ENCODE results near the gene ATM. TPM values are rescaled to one million over a fixed set of nuclear protein-coding genes. Genes with fewer than 3 reads are reported as not detected.
A peak's percentile ranks its signal among the peaks of the same experiment; 100 is the strongest.
"Not testable (repeated sequence)": the region's sequence is repeated elsewhere in the genome, so short reads cannot be mapped to it uniquely, and the experiment has no call there.

Gene ATM
- total RNA-seq, 2 donors from 2014 or later = 45.7 to 55.0 TPM

GRCh38 chr11:108276985-108277616 lies 54.2 kb downstream of the ATM start:
- not testable (repeated sequence) for DNase-seq
- H3K4me1 Mint-ChIP-seq (ENCODE audit: low read depth) = peaks cover 45% of the 10 kb centered on the region

GRCh38 chr11:108278546-108278945 lies 55.7 kb downstream of the ATM start:
- H3K36me3 Mint-ChIP-seq (ENCODE audit: insufficient read depth in 2 of 2) = peaks cover 30 to 39% of the 10 kb centered on the region in 2 donors
- H3K4me3 Mint-ChIP-seq = peak overlapping the region in 1 of 2 donors; percentile 19
- H3K9me3 Mint-ChIP-seq = peaks cover 17 to 22% of the 10 kb centered on the region in 2 donors
- ATAC-seq (replicated peaks in 1 of 2) = no peak
- H3K27me3 Mint-ChIP-seq (ENCODE audit: low read depth) = no peaks in the 10 kb centered on the region
- DNase-seq = no peak
- peak overlapping the region; percentile 3 for H3K27ac Mint-ChIP-seq
- peaks cover 45% of the 10 kb centered on the region for H3K4me1 Mint-ChIP-seq (ENCODE audit: low read depth)

More at GRCh38 chr11:108276985-108277616, 54.2 kb downstream of the ATM start:
- H3K27me3 Mint-ChIP-seq (ENCODE audit: low read depth); H3K27ac Mint-ChIP-seq; H3K4me3 Mint-ChIP-seq; ATAC-seq (replicated peaks in 1 of 2): not testable (repeated sequence)
- peaks cover 18 to 23% of the 10 kb centered on the region in 2 donors for H3K9me3 Mint-ChIP-seq
- peaks cover 31 to 43% of the 10 kb centered on the region in 2 donors for H3K36me3 Mint-ChIP-seq (ENCODE audit: insufficient read depth in 2 of 2)

GRCh38 chr11:108278954-108279353 lies 56.1 kb downstream of the ATM start:
- Mint-ChIP-seq H3K4me3 (peak overlapping the region in 1 of 2 donors; percentile 49), H3K9me3 (peaks cover 16 to 18% of the 10 kb centered on the region in 2 donors), H3K27me3 (ENCODE audit: low read depth) (no peaks in the 10 kb centered on the region), H3K36me3 (ENCODE audit: insufficient read depth in 2 of 2) (peaks cover 27 to 35% of the 10 kb centered on the region in 2 donors), H3K4me1 (ENCODE audit: low read depth) (peaks cover 45% of the 10 kb centered on the region), H3K27ac (peak overlapping the region; percentile 72)
- ATAC-seq (replicated peaks in 1 of 2) (no peak), DNase-seq (no peak)

GRCh38 chr11:108286370-108286769 lies 63.5 kb downstream of the ATM start:
- H3K4me1 Mint-ChIP-seq (ENCODE audit: low read depth) = no peaks in the 10 kb centered on the region
- DNase-seq (no peak), ATAC-seq (replicated peaks in 1 of 2) (peak; percentile 59 to 64)
- H3K36me3 Mint-ChIP-seq (ENCODE audit: insufficient read depth in 2 of 2) = peaks cover 3 to 10% of the 10 kb centered on the region in 2 donors
- no peak overlapping the region for H3K4me3 Mint-ChIP-seq
- no peak overlapping the region for H3K27ac Mint-ChIP-seq
- H3K9me3 Mint-ChIP-seq = no peaks in the 10 kb centered on the region
- H3K27me3 Mint-ChIP-seq (ENCODE audit: low read depth) = no peaks in the 10 kb centered on the region

- Mint-ChIP-seq H3K4me1 (ENCODE audit: low read depth) (no peaks in the 10 kb centered on the region), H3K27me3 (ENCODE audit: low read depth) (no peaks in the 10 kb centered on the region), H3K27ac (peak overlapping the region; percentile 28), H3K9me3 (no peaks in the 10 kb centered on the region), H3K4me3 (no peak overlapping the region), H3K36me3 (ENCODE audit: insufficient read depth in 2 of 2) (peaks cover 3 to 10% of the 10 kb centered on the region in 2 donors)
- DNase-seq (no peak), ATAC-seq (replicated peaks in 1 of 2) (no peak)
These were observed 64.1 kb downstream of the ATM start for GRCh38 chr11:108286956-108287355.

- H3K4me3 Mint-ChIP-seq; H3K4me1 Mint-ChIP-seq (ENCODE audit: low read depth); H3K27ac Mint-ChIP-seq; H3K9me3 Mint-ChIP-seq; H3K36me3 Mint-ChIP-seq (ENCODE audit: insufficient read depth in 2 of 2); H3K27me3 Mint-ChIP-seq (ENCODE audit: low read depth); DNase-seq; ATAC-seq (replicated peaks in 1 of 2): not testable (repeated sequence)
These were observed 66.2 kb downstream of the ATM start for GRCh38 chr11:108289066-108289465.

- ATAC-seq (replicated peaks in 1 of 2) = no peak
These were observed 66.8 kb downstream of the ATM start for GRCh38 chr11:108289699-108290098.

GRCh38 chr11:108293229-108293628 lies 70.4 kb downstream of the ATM start:
- no peaks in the 10 kb centered on the region for H3K9me3 Mint-ChIP-seq
- ATAC-seq (replicated peaks in 1 of 2) = no peak
- H3K27ac Mint-ChIP-seq = no peak overlapping the region
- no peak overlapping the region for H3K4me3 Mint-ChIP-seq
- no peaks in the 10 kb centered on the region for H3K4me1 Mint-ChIP-seq (ENCODE audit: low read depth)
- H3K36me3 Mint-ChIP-seq (ENCODE audit: insufficient read depth in 2 of 2) = peaks cover 0 to 5% of the 10 kb centered on the region in 2 donors
- DNase-seq = no peak
- H3K27me3 Mint-ChIP-seq (ENCODE audit: low read depth) = no peaks in the 10 kb centered on the region

More at GRCh38 chr11:108289699-108290098, 66.8 kb downstream of the ATM start:
- peak overlapping the region; percentile 19 for H3K27ac Mint-ChIP-seq
- H3K36me3 Mint-ChIP-seq (ENCODE audit: insufficient read depth in 2 of 2) = peaks cover 3 to 10% of the 10 kb centered on the region in 2 donors
- H3K9me3 Mint-ChIP-seq = no peaks in the 10 kb centered on the region
- no peaks in the 10 kb centered on the region for H3K4me1 Mint-ChIP-seq (ENCODE audit: low read depth)
- no peak overlapping the region for H3K4me3 Mint-ChIP-seq
- H3K27me3 Mint-ChIP-seq (ENCODE audit: low read depth) = no peaks in the 10 kb centered on the region
- DNase-seq = no peak

- H3K36me3 Mint-ChIP-seq (ENCODE audit: insufficient read depth in 2 of 2) = peaks cover 6 to 13% of the 10 kb centered on the region in 2 donors
- peak; percentile 96 to 97 for ATAC-seq (replicated peaks in 1 of 2)
- H3K4me3 Mint-ChIP-seq = no peak overlapping the region
- no peak for DNase-seq
- H3K27ac Mint-ChIP-seq = peak overlapping the region; percentile 33
- peaks cover 27% of the 10 kb centered on the region for H3K4me1 Mint-ChIP-seq (ENCODE audit: low read depth)
- H3K27me3 Mint-ChIP-seq (ENCODE audit: low read depth) = no peaks in the 10 kb centered on the region
- no peaks in the 10 kb centered on the region for H3K9me3 Mint-ChIP-seq
These were observed 79.4 kb downstream of the ATM start for GRCh38 chr11:108302121-108302785.

- H3K4me1 Mint-ChIP-seq (ENCODE audit: low read depth) = peaks cover 22% of the 10 kb centered on the region
- peaks cover 3 to 7% of the 10 kb centered on the region in 2 donors for H3K36me3 Mint-ChIP-seq (ENCODE audit: insufficient read depth in 2 of 2)
- no peaks in the 10 kb centered on the region for H3K9me3 Mint-ChIP-seq
- no peak for ATAC-seq (replicated peaks in 1 of 2)
- no peaks in the 10 kb centered on the region for H3K27me3 Mint-ChIP-seq (ENCODE audit: low read depth)
- H3K4me3 Mint-ChIP-seq = no peak overlapping the region
- no peak for DNase-seq
- peak overlapping the region; percentile 3 for H3K27ac Mint-ChIP-seq
These were observed 84.9 kb downstream of the ATM start for GRCh38 chr11:108307751-108308150.

- ATAC-seq (replicated peaks in 1 of 2) (no peak), DNase-seq (no peak)
- H3K4me1 Mint-ChIP-seq (ENCODE audit: low read depth) = peaks cover 13% of the 10 kb centered on the region
- peak overlapping the region in 1 of 2 donors; percentile 41 for H3K4me3 Mint-ChIP-seq
- no peaks in the 10 kb centered on the region for H3K27me3 Mint-ChIP-seq (ENCODE audit: low read depth)
- peak overlapping the region; percentile 64 for H3K27ac Mint-ChIP-seq
- H3K9me3 Mint-ChIP-seq = no peaks in the 10 kb centered on the region
- peaks cover 3 to 5% of the 10 kb centered on the region in 2 donors for H3K36me3 Mint-ChIP-seq (ENCODE audit: insufficient read depth in 2 of 2)
These were observed 90.6 kb downstream of the ATM start for GRCh38 chr11:108313444-108313843.

- no peaks in the 10 kb centered on the region for H3K9me3 Mint-ChIP-seq
- peak overlapping the region; percentile 2 for H3K27ac Mint-ChIP-seq
- peaks cover 5% of the 10 kb centered on the region in 2 donors for H3K36me3 Mint-ChIP-seq (ENCODE audit: insufficient read depth in 2 of 2)
- no peaks in the 10 kb centered on the region for H3K27me3 Mint-ChIP-seq (ENCODE audit: low read depth)
- H3K4me3 Mint-ChIP-seq = no peak overlapping the region
- peaks cover 16% of the 10 kb centered on the region for H3K4me1 Mint-ChIP-seq (ENCODE audit: low read depth)
- no peak for DNase-seq
- no peak for ATAC-seq (replicated peaks in 1 of 2)
These were observed 93.2 kb downstream of the ATM start for GRCh38 chr11:108316061-108316460.

- Mint-ChIP-seq H3K4me1 (ENCODE audit: low read depth) (peaks cover 12% of the 10 kb centered on the region), H3K27ac (peak overlapping the region; percentile 91), H3K36me3 (ENCODE audit: insufficient read depth in 2 of 2) (peaks cover 4 to 8% of the 10 kb centered on the region in 2 donors), H3K4me3 (peak overlapping the region in 1 of 2 donors; percentile 46), H3K27me3 (ENCODE audit: low read depth) (no peaks in the 10 kb centered on the region), H3K9me3 (no peaks in the 10 kb centered on the region)
- no peak for ATAC-seq (replicated peaks in 1 of 2)
- DNase-seq = no peak
These were observed 96.8 kb downstream of the ATM start for GRCh38 chr11:108319541-108320145.
